Measurements from ENCODE around the gene DDX1. TPM values are rescaled to one million over a fixed set of nuclear protein-coding genes. Genes with fewer than 3 reads are reported as not detected.
A peak's percentile ranks its signal among the peaks of the same experiment; 100 is the strongest.
"Not testable (repeated sequence)": the region's sequence is repeated elsewhere in the genome, so short reads cannot be mapped to it uniquely, and the experiment has no call there.

The DDX1 gene
- 56.4 and 58.5 TPM in 2 replicates for total RNA-seq

GRCh38 chr2:15591692-15592463 lies at the start of gene DDX1:
DDX1 (plus strand) TSS chr2:15591868; CDS start chr2:15591934, 66 bp downstream.
- no peak for DNase-seq (ENCODE audit: low read depth)
- H3K27me3 ChIP-seq (ENCODE audit: control insufficient read depth, insufficient read depth, low read length), result no peaks in the 10 kb centered on the region
- no peak for TF ChIP-seq CTCF (IDR thresholded peaks at IDR 0.05; ENCODE audit: insufficient read depth, low read length, poor library complexity, severe bottlenecking)
- H3K36me3 ChIP-seq (ENCODE audit: control insufficient read depth, insufficient read depth, low read length), result no peaks in the 10 kb centered on the region
- peak within 1 kb of the TSS; percentile 95 for H3K4me3 ChIP-seq (ENCODE audit: low read depth, low read length)

- not testable (repeated sequence) for DNase-seq (ENCODE audit: low read depth); H3K4me3 ChIP-seq (ENCODE audit: low read depth, low read length); H3K36me3 ChIP-seq (ENCODE audit: control insufficient read depth, insufficient read depth, low read length); H3K27me3 ChIP-seq (ENCODE audit: control insufficient read depth, insufficient read depth, low read length)
These were observed 49.4 kb upstream of the DDX1 start for GRCh38 chr2:15542269-15542668.

- Histone ChIP-seq H3K36me3 (ENCODE audit: control insufficient read depth, insufficient read depth, low read length) (no peaks in the 10 kb centered on the region), H3K27me3 (ENCODE audit: control insufficient read depth, insufficient read depth, low read length) (no peaks in the 10 kb centered on the region), H3K4me3 (ENCODE audit: low read depth, low read length) (no peak overlapping the region)
- no peak for DNase-seq (ENCODE audit: low read depth)
- no peak for TF ChIP-seq CTCF (IDR thresholded peaks at IDR 0.05; ENCODE audit: insufficient read depth, low read length, poor library complexity, severe bottlenecking)
These were observed 48.6 kb upstream of the DDX1 start for GRCh38 chr2:15543053-15543452.

- Histone ChIP-seq H3K36me3 (ENCODE audit: control insufficient read depth, insufficient read depth, low read length) (no peaks in the 10 kb centered on the region), H3K27me3 (ENCODE audit: control insufficient read depth, insufficient read depth, low read length) (no peaks in the 10 kb centered on the region), H3K4me3 (ENCODE audit: low read depth, low read length) (no peak overlapping the region)
- DNase-seq (ENCODE audit: low read depth), result no peak
- no peak for TF ChIP-seq CTCF (IDR thresholded peaks at IDR 0.05; ENCODE audit: insufficient read depth, low read length, poor library complexity, severe bottlenecking)
These were observed 48.1 kb upstream of the DDX1 start for GRCh38 chr2:15543541-15543940.

- Histone ChIP-seq H3K27me3 (ENCODE audit: control insufficient read depth, insufficient read depth, low read length) (no peaks in the 10 kb centered on the region), H3K36me3 (ENCODE audit: control insufficient read depth, insufficient read depth, low read length) (no peaks in the 10 kb centered on the region), H3K4me3 (ENCODE audit: low read depth, low read length) (no peak overlapping the region)
- TF ChIP-seq CTCF (IDR thresholded peaks at IDR 0.05; ENCODE audit: insufficient read depth, low read length, poor library complexity, severe bottlenecking), result no peak
- no peak for DNase-seq (ENCODE audit: low read depth)
These were observed 47.4 kb upstream of the DDX1 start for GRCh38 chr2:15544227-15544626.

- TF ChIP-seq CTCF (IDR thresholded peaks at IDR 0.05; ENCODE audit: insufficient read depth, low read length, poor library complexity, severe bottlenecking), result peak; percentile 20
- H3K4me3 ChIP-seq (ENCODE audit: low read depth, low read length), result no peak overlapping the region
- H3K36me3 ChIP-seq (ENCODE audit: control insufficient read depth, insufficient read depth, low read length), result no peaks in the 10 kb centered on the region
- no peaks in the 10 kb centered on the region for H3K27me3 ChIP-seq (ENCODE audit: control insufficient read depth, insufficient read depth, low read length)
- DNase-seq (ENCODE audit: low read depth), result no peak
These were observed 45.2 kb upstream of the DDX1 start for GRCh38 chr2:15546297-15547098.
